ENCODE measurements around the gene ALPK3. TPM values are rescaled to one million over a fixed set of nuclear protein-coding genes. Genes with fewer than 3 reads are reported as not detected.

Gene ALPK3
- polyA plus RNA-seq, 1 donor (not counting 4 experiments of a cell fraction or from before 2014, with no cell fraction given): 0.07 TPM

DNA sequence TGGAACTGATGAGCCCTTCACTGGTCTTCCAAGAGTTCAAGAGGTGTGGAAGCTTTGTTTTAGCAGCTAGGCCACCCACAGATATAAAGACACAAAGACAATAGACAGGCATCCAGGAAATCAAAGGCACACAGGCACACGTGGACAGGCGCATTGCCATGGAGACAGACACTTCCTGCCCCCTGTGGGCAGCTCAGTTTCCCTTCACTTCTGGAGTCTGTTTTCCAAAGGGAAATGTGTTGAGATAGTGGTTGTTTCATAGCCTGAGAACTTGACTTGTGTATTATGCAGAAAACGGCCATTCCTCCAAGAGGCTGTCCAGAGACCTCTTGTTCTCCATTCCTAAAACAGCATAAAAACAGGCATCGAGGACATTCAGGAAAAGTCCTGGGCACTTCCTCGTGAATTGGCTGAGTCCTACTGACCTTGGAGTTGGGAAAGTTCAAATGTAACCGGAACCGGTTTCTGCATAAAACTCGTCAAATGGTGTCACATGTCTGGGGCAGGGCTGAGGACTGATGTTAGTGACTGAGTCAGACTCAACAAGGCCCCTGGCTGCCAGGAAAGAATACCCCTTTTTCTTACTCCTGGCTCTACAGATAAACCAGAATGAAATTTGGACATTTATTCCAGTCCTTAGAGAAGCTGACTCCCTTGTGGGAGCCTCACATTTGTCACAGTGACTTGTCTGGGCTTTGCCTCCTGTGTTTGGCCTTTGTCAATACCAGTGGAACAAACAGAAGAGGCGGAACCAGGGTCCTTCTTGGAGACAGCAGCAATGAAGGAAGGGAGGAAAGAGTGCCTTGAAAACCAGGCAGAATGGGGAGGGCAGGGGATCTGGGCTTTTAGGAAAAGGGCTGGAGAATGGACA, 1.3 kb downstream of the ALPK3 start:
- Histone ChIP-seq H3K9ac (ENCODE audit: control insufficient read depth, extremely low read depth, insufficient read depth, low read length) (no peak overlapping the region), H3K9me3 (ENCODE audit: control insufficient read depth, low read depth, low read length) (no peaks in the 10 kb centered on the region), H3K36me3 (ENCODE audit: control insufficient read depth in 2 of 2, extremely low read depth in 1 of 2, insufficient read depth in 2 of 2, low read length in 2 of 2) (no peaks in the 10 kb centered on the region), H3K4me3 (ENCODE audit: control insufficient read depth in 2 of 3, extremely low read depth in 1 of 3, insufficient read depth in 2 of 3, low read depth in 1 of 3, low read length in 3 of 3) (no peak overlapping the region), H2AFZ (ENCODE audit: control insufficient read depth, low read length) (no peak overlapping the region), H3K4me2 (ENCODE audit: control insufficient read depth, extremely low read depth, insufficient read depth, low read depth, low read length) (no peak overlapping the region), H3K27me3 (ENCODE audit: control insufficient read depth, extremely low read depth, insufficient read depth, low read length) (peaks cover 11% of the 10 kb centered on the region), H3K27ac (ENCODE audit: control insufficient read depth, insufficient read depth, low read length) (no peak overlapping the region), H3K4me1 (ENCODE audit: control insufficient read depth, extremely low read depth, insufficient read depth, low read length) (no peaks in the 10 kb centered on the region), H3K9me1 (ENCODE audit: control insufficient read depth, extremely low read depth, insufficient read depth, low read length) (peaks cover 2% of the 10 kb centered on the region), H3K79me2 (ENCODE audit: control insufficient read depth, insufficient read depth, low read length) (no peaks in the 10 kb centered on the region), H4K20me1 (ENCODE audit: control insufficient read depth, extremely low read depth, insufficient read depth, low read length) (no peaks in the 10 kb centered on the region)
- FAIRE-seq: no peak
- no peak for TF ChIP-seq CTCF (optimal IDR thresholded peaks at IDR 0.05 in 1 of 3, IDR thresholded peaks at IDR 0.05 in 1 of 3, conservative IDR thresholded peaks at IDR 0.05 in 1 of 3; ENCODE audit: extremely low read depth in 1 of 3, insufficient read depth in 2 of 3, low read length in 3 of 3)
- TF ChIP-seq EZH2 (IDR thresholded peaks at IDR 0.05; ENCODE audit: low read length): no peak
- dilution Hi-C loops (cut with MboI; ENCODE audit: extremely low pct_ligation_motif_present, low sequenced_read_pairs): no loop called here
- no peak for DNase-seq (ENCODE audit: low read depth, low spot score)

DNA sequence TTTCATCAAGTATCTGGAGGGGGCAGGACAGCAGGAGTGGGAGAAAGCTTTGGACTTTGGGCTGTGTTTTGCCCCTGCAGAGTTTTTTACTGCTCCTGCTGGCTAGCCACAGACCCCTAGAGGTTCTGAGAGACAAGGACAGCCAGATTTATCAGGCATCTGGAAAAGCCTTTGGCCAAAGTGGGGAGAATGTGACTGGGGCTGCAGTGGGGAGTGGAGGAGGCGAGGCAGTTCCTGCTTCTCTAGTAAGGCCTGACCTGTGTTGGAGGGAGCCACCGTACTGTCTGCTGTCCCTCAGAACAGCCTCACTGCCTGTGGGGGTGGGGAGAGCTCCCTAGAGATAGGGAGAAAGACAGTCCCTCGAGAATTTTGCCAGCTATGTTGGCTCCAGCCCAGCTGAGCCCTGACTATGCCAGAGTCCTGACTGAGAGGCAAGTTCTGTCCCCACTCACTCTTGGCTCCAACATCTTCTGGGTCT, 2.2 kb downstream of the ALPK3 start:
- TF ChIP-seq CTCF (optimal IDR thresholded peaks at IDR 0.05 in 1 of 3, IDR thresholded peaks at IDR 0.05 in 1 of 3, conservative IDR thresholded peaks at IDR 0.05 in 1 of 3; ENCODE audit: extremely low read depth in 1 of 3, insufficient read depth in 2 of 3, low read length in 3 of 3): no peak
- TF ChIP-seq EZH2 (IDR thresholded peaks at IDR 0.05; ENCODE audit: low read length): no peak
- no peak for FAIRE-seq
- DNase-seq (ENCODE audit: low read depth, low spot score): no peak
- H3K4me1 ChIP-seq (ENCODE audit: control insufficient read depth, extremely low read depth, insufficient read depth, low read length): no peaks in the 10 kb centered on the region
- H3K9me3 ChIP-seq (ENCODE audit: control insufficient read depth, low read depth, low read length): no peaks in the 10 kb centered on the region
- H4K20me1 ChIP-seq (ENCODE audit: control insufficient read depth, extremely low read depth, insufficient read depth, low read length): no peaks in the 10 kb centered on the region
- no peaks in the 10 kb centered on the region for H3K79me2 ChIP-seq (ENCODE audit: control insufficient read depth, insufficient read depth, low read length)
- H3K36me3 ChIP-seq (ENCODE audit: control insufficient read depth in 2 of 2, extremely low read depth in 1 of 2, insufficient read depth in 2 of 2, low read length in 2 of 2): no peaks in the 10 kb centered on the region
- no peak overlapping the region for H2AFZ ChIP-seq (ENCODE audit: control insufficient read depth, low read length)
- peaks cover 2% of the 10 kb centered on the region for H3K9me1 ChIP-seq (ENCODE audit: control insufficient read depth, extremely low read depth, insufficient read depth, low read length)
- no peak overlapping the region for H3K9ac ChIP-seq (ENCODE audit: control insufficient read depth, extremely low read depth, insufficient read depth, low read length)
- H3K4me2 ChIP-seq (ENCODE audit: control insufficient read depth, extremely low read depth, insufficient read depth, low read depth, low read length): no peak overlapping the region
- no peak overlapping the region for H3K27ac ChIP-seq (ENCODE audit: control insufficient read depth, insufficient read depth, low read length)
- no peak overlapping the region for H3K4me3 ChIP-seq (ENCODE audit: control insufficient read depth in 2 of 3, extremely low read depth in 1 of 3, insufficient read depth in 2 of 3, low read depth in 1 of 3, low read length in 3 of 3)
- dilution Hi-C loops (cut with MboI; ENCODE audit: extremely low pct_ligation_motif_present, low sequenced_read_pairs): no loop called here
- H3K27me3 ChIP-seq (ENCODE audit: control insufficient read depth, extremely low read depth, insufficient read depth, low read length): peaks cover 11% of the 10 kb centered on the region
